Smooth muscle cell (in vitro differentiated cells): Measurements from ENCODE around the gene ANGPTL8. TPM values are rescaled to one million over a fixed set of nuclear protein-coding genes. Genes with fewer than 3 reads are reported as not detected.
A peak's percentile ranks its signal among the peaks of the same experiment; 100 is the strongest.

Source experiments
- DNase-seq: peaks from one replicate; lab custom pipeline; 2025; ENCODE audit not compliant: unreplicated experiment; lab: John Stamatoyannopoulos, UW
- H2AFZ ChIP-seq: fragments of 200-600 bp; sonication (generic); 2 replicates; pipeline ENCODE4 v1.6.0; 2016; ENCODE audit warnings: antibody characterized with exemption, low read depth, mild to moderate bottlenecking
- H3F3A ChIP-seq: fragments of 200-600 bp; sonication (generic); 2 replicates; pipeline ENCODE4 v1.6.0; 2017; ENCODE audit warnings: antibody characterized with exemption, low read depth
- H3K27ac ChIP-seq: fragments of 200-600 bp; sonication (generic); 2 replicates; pipeline ENCODE4 v1.5.1; 2016; ENCODE audit warnings: low read depth, mild to moderate bottlenecking
- H3K27me3 ChIP-seq: fragments of 200-600 bp; sonication (generic); 2 replicates; pipeline ENCODE4 v1.6.1; 2016; ENCODE audit warnings: low read depth, mild to moderate bottlenecking
- H3K36me3 ChIP-seq: fragments of 200-600 bp; sonication (generic); 2 replicates; pipeline ENCODE4 v1.5.1; 2016; ENCODE audit warnings: low read depth
- H3K4me1 ChIP-seq: fragments of 200-600 bp; sonication (generic); 2 replicates; pipeline ENCODE4 v1.5.1; 2016; ENCODE audit warnings: low read depth
- H3K4me2 ChIP-seq: fragments of 200-600 bp; sonication (generic); 2 replicates; pipeline ENCODE4 v1.6.0; 2016; ENCODE audit warnings: mild to moderate bottlenecking
- H3K4me3 ChIP-seq: fragments of 200-600 bp; sonication (generic); 2 replicates; pipeline ENCODE4 v1.5.1; 2016; ENCODE audit warnings: mild to moderate bottlenecking
- H3K79me2 ChIP-seq: fragments of 200-600 bp; sonication (generic); 2 replicates; pipeline ENCODE4 v1.6.0; 2016; ENCODE audit warnings: low read depth, mild to moderate bottlenecking
- H3K9ac ChIP-seq: fragments of 200-600 bp; sonication (generic); 2 replicates; pipeline ENCODE4 v1.6.0; 2016; ENCODE audit warnings: low read depth
- H3K9me3 ChIP-seq: fragments of 200-600 bp; sonication (generic); replicated peaks from 2 replicates; pipeline ENCODE4 v1.5.1; 2016; ENCODE audit warnings: low read depth
- H4K20me1 ChIP-seq: fragments of 200-600 bp; sonication (generic); 2 replicates; pipeline ENCODE4 v1.6.0; 2016; ENCODE audit warnings: low read depth
- WGBS: methylation state at CpG from one replicate; pipeline ENCODE4 v1.1.7; 2016; ENCODE audit warnings: low lambda C conversion rate; 5-methylcytosine and 5-hydroxymethylcytosine counted together
- polyA plus RNA-seq: library from polyadenylated mRNA; unstranded; fragments of >200 nt; fragmentation: Nextera tagmentation; extraction: Ambion mirVana; gene quantifications from 2 replicates; pipeline ENCODE4 v1.2.1, GENCODE V29; 2016
- total RNA-seq: library from RNA; depleted of rRNA; stranded (reverse); fragments of >200 nt; gene quantifications from 2 replicates; pipeline ENCODE4 v1.2.3, GENCODE V29; 2014
- TF ChIP-seq, protein P1 (sequence below): fragments of 200-600 bp; sonication (generic); IDR thresholded peaks from 2 replicates; pipeline ENCODE4 v1.5.1; 2017; ENCODE audit warnings: borderline replicate concordance, mild to moderate bottlenecking, antibody characterized with exemption; ENCODE audit not compliant: insufficient read depth, poor library complexity, severe bottlenecking

The ANGPTL8 gene
- total and polyA plus RNA-seq, 2 experiments from 2014 or later, result 0.54 to 0.80 TPM

DNA sequence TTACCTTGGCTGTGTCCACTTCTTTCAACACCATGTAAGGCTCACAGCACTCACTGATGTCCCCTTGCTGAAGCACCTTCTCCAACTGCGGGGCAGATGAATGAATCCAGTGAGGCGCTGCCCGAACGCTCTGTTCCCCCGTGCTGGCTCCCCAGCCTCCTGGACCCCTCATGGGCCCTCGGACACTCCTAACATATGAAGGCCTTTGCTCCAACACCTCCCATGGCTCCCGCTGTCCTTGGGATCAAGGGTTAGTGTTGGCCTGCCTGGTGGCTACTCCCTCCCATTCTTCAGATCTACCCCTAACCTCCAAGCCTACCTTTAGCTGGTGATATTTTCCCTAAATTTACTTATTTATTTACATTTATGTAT lies 4.4 kb downstream of the ANGPTL8 start:
- H3F3A ChIP-seq, result no peaks in the 10 kb centered on the region
- H3K4me1 ChIP-seq, result no peaks in the 10 kb centered on the region
- no peaks in the 10 kb centered on the region for H3K79me2 ChIP-seq
- H3K27me3 ChIP-seq, result no peaks in the 10 kb centered on the region
- H2AFZ ChIP-seq, result no peak overlapping the region
- peak overlapping the region; percentile 54 for H3K4me2 ChIP-seq
- no peaks in the 10 kb centered on the region for H3K9me3 ChIP-seq
- WGBS, result 97% methylated on average over 7 of the region's 7 CpGs
- H3K9ac ChIP-seq, result no peak overlapping the region
- no peak for DNase-seq
- no peak overlapping the region for H3K4me3 ChIP-seq
- H3K27ac ChIP-seq, result no peak overlapping the region
- TF ChIP-seq, protein P1, sequence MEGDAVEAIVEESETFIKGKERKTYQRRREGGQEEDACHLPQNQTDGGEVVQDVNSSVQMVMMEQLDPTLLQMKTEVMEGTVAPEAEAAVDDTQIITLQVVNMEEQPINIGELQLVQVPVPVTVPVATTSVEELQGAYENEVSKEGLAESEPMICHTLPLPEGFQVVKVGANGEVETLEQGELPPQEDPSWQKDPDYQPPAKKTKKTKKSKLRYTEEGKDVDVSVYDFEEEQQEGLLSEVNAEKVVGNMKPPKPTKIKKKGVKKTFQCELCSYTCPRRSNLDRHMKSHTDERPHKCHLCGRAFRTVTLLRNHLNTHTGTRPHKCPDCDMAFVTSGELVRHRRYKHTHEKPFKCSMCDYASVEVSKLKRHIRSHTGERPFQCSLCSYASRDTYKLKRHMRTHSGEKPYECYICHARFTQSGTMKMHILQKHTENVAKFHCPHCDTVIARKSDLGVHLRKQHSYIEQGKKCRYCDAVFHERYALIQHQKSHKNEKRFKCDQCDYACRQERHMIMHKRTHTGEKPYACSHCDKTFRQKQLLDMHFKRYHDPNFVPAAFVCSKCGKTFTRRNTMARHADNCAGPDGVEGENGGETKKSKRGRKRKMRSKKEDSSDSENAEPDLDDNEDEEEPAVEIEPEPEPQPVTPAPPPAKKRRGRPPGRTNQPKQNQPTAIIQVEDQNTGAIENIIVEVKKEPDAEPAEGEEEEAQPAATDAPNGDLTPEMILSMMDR, result no peak
- H4K20me1 ChIP-seq, result no peaks in the 10 kb centered on the region
- no peaks in the 10 kb centered on the region for H3K36me3 ChIP-seq

DNA sequence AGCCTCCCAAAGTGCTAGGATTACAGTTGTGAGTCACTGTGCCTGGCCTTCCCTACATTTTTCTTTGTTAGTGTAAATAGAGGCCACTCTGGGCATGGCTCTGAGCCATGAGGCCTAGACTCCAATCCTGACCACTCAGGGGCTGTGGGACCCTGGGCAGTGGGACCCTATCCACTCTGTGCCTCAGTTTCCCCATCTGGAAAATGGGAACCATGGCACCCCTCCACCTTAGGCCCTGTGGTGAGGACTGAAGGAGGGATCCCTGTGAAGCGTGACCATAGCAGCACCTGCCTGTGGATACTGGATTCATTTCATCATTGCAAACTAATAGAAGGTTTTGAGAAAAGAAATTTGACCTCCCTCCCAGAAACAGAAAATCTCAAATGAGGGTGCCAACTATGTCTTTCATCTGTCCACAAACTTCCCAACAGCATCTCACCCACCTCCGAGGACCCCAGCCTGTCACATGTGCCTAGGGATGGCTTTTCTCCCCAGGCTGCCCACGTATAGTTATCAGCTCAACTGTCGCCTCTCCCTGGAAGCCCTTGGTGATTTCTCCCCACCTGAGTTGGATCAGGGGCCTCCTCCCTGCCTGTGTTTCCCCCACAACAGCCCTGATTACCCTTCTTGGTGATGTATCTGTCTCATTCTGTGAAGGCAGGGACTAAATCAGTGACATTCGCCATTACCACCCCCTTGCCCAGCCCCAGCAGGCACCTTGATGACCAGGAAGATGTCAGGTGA lies 5.6 kb downstream of the ANGPTL8 start:
- no peak overlapping the region for H2AFZ ChIP-seq
- no peak overlapping the region for H3K27ac ChIP-seq
- DNase-seq, result no peak
- no peaks in the 10 kb centered on the region for H4K20me1 ChIP-seq
- H3K27me3 ChIP-seq, result no peaks in the 10 kb centered on the region
- H3K4me2 ChIP-seq, result no peak overlapping the region
- 96% methylated on average over 5 of the region's 5 CpGs for WGBS
- H3K9me3 ChIP-seq, result no peaks in the 10 kb centered on the region
- H3K4me1 ChIP-seq, result no peaks in the 10 kb centered on the region
- no peak overlapping the region for H3K9ac ChIP-seq
- no peaks in the 10 kb centered on the region for H3K36me3 ChIP-seq
- H3K79me2 ChIP-seq, result no peaks in the 10 kb centered on the region
- H3F3A ChIP-seq, result no peaks in the 10 kb centered on the region
- TF ChIP-seq, protein P1, result no peak
- no peak overlapping the region for H3K4me3 ChIP-seq

GRCh38 chr19:11246941-11247340 lies 7.5 kb downstream of the ANGPTL8 start:
- Histone ChIP-seq H3K36me3 (no peaks in the 10 kb centered on the region), H3K9me3 (no peaks in the 10 kb centered on the region), H4K20me1 (no peaks in the 10 kb centered on the region), H3K9ac (no peak overlapping the region), H3K4me3 (no peak overlapping the region), H3K4me1 (no peaks in the 10 kb centered on the region), H2AFZ (no peak overlapping the region), H3F3A (no peaks in the 10 kb centered on the region), H3K27ac (no peak overlapping the region), H3K79me2 (no peaks in the 10 kb centered on the region), H3K27me3 (no peaks in the 10 kb centered on the region), H3K4me2 (no peak overlapping the region)
- no peak for DNase-seq
- TF ChIP-seq, protein P1, result no peak
- 95% methylated on average over 11 of the region's 11 CpGs for WGBS

GRCh38 chr19:11247391-11247790 lies 8.0 kb downstream of the ANGPTL8 start:
- Histone ChIP-seq H3K9me3 (no peaks in the 10 kb centered on the region), H3K27ac (no peak overlapping the region), H4K20me1 (no peaks in the 10 kb centered on the region), H3K4me1 (no peaks in the 10 kb centered on the region), H3F3A (no peaks in the 10 kb centered on the region), H3K27me3 (no peaks in the 10 kb centered on the region), H3K79me2 (no peaks in the 10 kb centered on the region), H2AFZ (no peak overlapping the region), H3K4me3 (no peak overlapping the region), H3K4me2 (no peak overlapping the region), H3K9ac (no peak overlapping the region), H3K36me3 (no peaks in the 10 kb centered on the region)
- 96% methylated on average over 10 of the region's 10 CpGs for WGBS
- TF ChIP-seq, protein P1, result no peak
- DNase-seq, result no peak
